PC-3 (cell line): Measurements from ENCODE around the gene ROBO2.

ENCODE experiments used
- CTCF ChIP-seq: fragments of 300-600 bp; sonication (generic); conservative IDR thresholded peaks from 2 replicates; pipeline ENCODE4 v1.5.1; 2017; ENCODE audit warnings: antibody characterized with exemption, low read depth, mild to moderate bottlenecking, low read length
- EZH2 ChIP-seq: fragments of 300-600 bp; sonication (generic); IDR thresholded peaks from one replicate; pipeline ENCODE4 v1.6.1; 2017; ENCODE audit warnings: antibody characterized with exemption, mild to moderate bottlenecking, low read length; ENCODE audit not compliant: unreplicated experiment
- EZH2phosphoT487 ChIP-seq: fragments of 300-600 bp; sonication (generic); IDR thresholded peaks from 2 replicates; pipeline ENCODE4 v1.6.1; 2018; ENCODE audit warnings: mild to moderate bottlenecking, antibody characterized with exemption, low read length, borderline replicate concordance

GRCh38 chr3:77595371-77595870 lies 555.5 kb downstream of the ROBO2 start:
- TF ChIP-seq CTCF (no peak), EZH2 (no peak), EZH2phosphoT487 (no peak)
